Measurements from ENCODE around the gene ACADVL.
A peak's percentile ranks its signal among the peaks of the same experiment; 100 is the strongest.

ACADVL gene

GRCh38 chr17:7218758-7219157 lies 980 bp upstream of the ACADVL start:
- peaks cover 16% of the 10 kb centered on the region; the same call in 1 of the 2 replicates for H3F3A ChIP-seq (ENCODE audit: insufficient read depth)

GRCh38 chr17:7219229-7219811 lies 418 bp upstream of the ACADVL start:
- Histone ChIP-seq H3K4me2 (ENCODE audit: low read depth, low read length, poor library complexity, severe bottlenecking) (peak overlapping the region; percentile 56), H3F3A (ENCODE audit: insufficient read depth) (peaks cover 16% of the 10 kb centered on the region; the same call in 1 of the 2 replicates), H3K36me3 (ENCODE audit: low read length) (no peaks in the 10 kb centered on the region), H3K27ac (ENCODE audit: low read depth, low read length) (no peak overlapping the region), H2AFZ (ENCODE audit: low read depth, low read length, severe bottlenecking) (peak overlapping the region; percentile 77), H3K9ac (ENCODE audit: low read length) (peak overlapping the region; percentile 73), H3K27me3 (ENCODE audit: low read length) (no peaks in the 10 kb centered on the region), H3K9me3 (ENCODE audit: insufficient read depth, low read length) (no peaks in the 10 kb centered on the region), H4K20me1 (ENCODE audit: low read depth, low read length) (no peaks in the 10 kb centered on the region), H3K79me2 (ENCODE audit: insufficient read depth, low read length) (no peaks in the 10 kb centered on the region), H3K9me2 (replicated peaks; ENCODE audit: insufficient read depth, low read length) (no peaks in the 10 kb centered on the region), H3K4me3 (ENCODE audit: insufficient read depth, low read length, poor library complexity, severe bottlenecking) (peak overlapping the region; percentile 66)
- no peak for TF ChIP-seq CTCF (IDR thresholded peaks at IDR 0.05; ENCODE audit: insufficient read depth, low read length, poor library complexity, severe bottlenecking)

More at GRCh38 chr17:7218758-7219157, 980 bp upstream of the ACADVL start:
- no peaks in the 10 kb centered on the region for H3K36me3 ChIP-seq (ENCODE audit: low read length)
- no peaks in the 10 kb centered on the region for H3K27me3 ChIP-seq (ENCODE audit: low read length)
- no peaks in the 10 kb centered on the region for H3K79me2 ChIP-seq (ENCODE audit: insufficient read depth, low read length)
- H3K9me2 ChIP-seq (replicated peaks; ENCODE audit: insufficient read depth, low read length) = no peaks in the 10 kb centered on the region
- no peaks in the 10 kb centered on the region for H3K9me3 ChIP-seq (ENCODE audit: insufficient read depth, low read length)
- H2AFZ ChIP-seq (ENCODE audit: low read depth, low read length, severe bottlenecking) = no peak overlapping the region
- H4K20me1 ChIP-seq (ENCODE audit: low read depth, low read length) = no peaks in the 10 kb centered on the region
- H3K4me3 ChIP-seq (ENCODE audit: insufficient read depth, low read length, poor library complexity, severe bottlenecking) = no peak overlapping the region
- H3K27ac ChIP-seq (ENCODE audit: low read depth, low read length) = no peak overlapping the region
- H3K9ac ChIP-seq (ENCODE audit: low read length) = no peak overlapping the region
- H3K4me2 ChIP-seq (ENCODE audit: low read depth, low read length, poor library complexity, severe bottlenecking) = no peak overlapping the region
- TF ChIP-seq CTCF (IDR thresholded peaks at IDR 0.05; ENCODE audit: insufficient read depth, low read length, poor library complexity, severe bottlenecking) (no peak), EZH2phosphoT487 (conservative IDR thresholded peaks at IDR 0.05; ENCODE audit: low read length) (no peak)

- H3K27ac ChIP-seq (ENCODE audit: low read depth, low read length) = peak overlapping the region; percentile 51
- H3K9ac ChIP-seq (ENCODE audit: low read length) = peak overlapping the region; percentile 73
- no peaks in the 10 kb centered on the region for H3K27me3 ChIP-seq (ENCODE audit: low read length)
- no peaks in the 10 kb centered on the region for H3K9me3 ChIP-seq (ENCODE audit: insufficient read depth, low read length)
- no peaks in the 10 kb centered on the region for H3K79me2 ChIP-seq (ENCODE audit: insufficient read depth, low read length)
- H3K4me3 ChIP-seq (ENCODE audit: insufficient read depth, low read length, poor library complexity, severe bottlenecking) = peak overlapping the region; percentile 66
- no peak for TF ChIP-seq EZH2phosphoT487 (conservative IDR thresholded peaks at IDR 0.05; ENCODE audit: low read length)
- TF ChIP-seq CTCF (IDR thresholded peaks at IDR 0.05; ENCODE audit: insufficient read depth, low read length, poor library complexity, severe bottlenecking) = peak; percentile 62
- no peaks in the 10 kb centered on the region for H4K20me1 ChIP-seq (ENCODE audit: low read depth, low read length)
- H3K4me2 ChIP-seq (ENCODE audit: low read depth, low read length, poor library complexity, severe bottlenecking) = peak overlapping the region; percentile 56
- no peaks in the 10 kb centered on the region for H3K36me3 ChIP-seq (ENCODE audit: low read length)
- no peaks in the 10 kb centered on the region for H3K9me2 ChIP-seq (replicated peaks; ENCODE audit: insufficient read depth, low read length)
- no peak overlapping the region for H2AFZ ChIP-seq (ENCODE audit: low read depth, low read length, severe bottlenecking)
- H3F3A ChIP-seq (ENCODE audit: insufficient read depth) = peaks cover 11% of the 10 kb centered on the region; the same call in 1 of the 2 replicates
These were observed 997 bp downstream of the ACADVL start for GRCh38 chr17:7220593-7221277.
